GM21825 (cell line): Measurements from ENCODE around the gene TFPI.

Experiments used
- ATAC-seq: cut with Tn5 transposase; IDR thresholded peaks from one replicate; pipeline ENCODE4 v1.9.1; 2021; ENCODE audit warnings: mild to moderate bottlenecking, moderate library complexity; ENCODE audit not compliant: unreplicated experiment

TFPI gene

DNA sequence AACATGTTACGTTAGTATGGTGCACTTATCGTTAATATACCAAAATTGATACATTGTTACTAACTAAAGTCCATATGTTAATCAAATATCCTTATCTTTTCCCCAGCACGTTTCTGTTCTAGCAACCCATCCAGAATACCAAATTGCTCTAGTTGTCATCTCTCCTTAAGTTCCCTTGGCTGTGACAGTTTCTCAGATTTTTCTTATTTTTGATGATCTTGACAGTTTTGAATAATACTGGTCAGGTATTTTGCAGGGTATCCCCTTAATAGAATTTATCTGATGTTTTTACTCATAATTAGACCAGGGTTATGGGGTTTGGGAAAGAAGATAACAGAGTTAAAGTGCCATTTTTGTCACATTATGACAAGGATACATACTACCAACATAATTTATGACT is 47.8 kb downstream of the TFPI start:
- no peak for ATAC-seq

DNA sequence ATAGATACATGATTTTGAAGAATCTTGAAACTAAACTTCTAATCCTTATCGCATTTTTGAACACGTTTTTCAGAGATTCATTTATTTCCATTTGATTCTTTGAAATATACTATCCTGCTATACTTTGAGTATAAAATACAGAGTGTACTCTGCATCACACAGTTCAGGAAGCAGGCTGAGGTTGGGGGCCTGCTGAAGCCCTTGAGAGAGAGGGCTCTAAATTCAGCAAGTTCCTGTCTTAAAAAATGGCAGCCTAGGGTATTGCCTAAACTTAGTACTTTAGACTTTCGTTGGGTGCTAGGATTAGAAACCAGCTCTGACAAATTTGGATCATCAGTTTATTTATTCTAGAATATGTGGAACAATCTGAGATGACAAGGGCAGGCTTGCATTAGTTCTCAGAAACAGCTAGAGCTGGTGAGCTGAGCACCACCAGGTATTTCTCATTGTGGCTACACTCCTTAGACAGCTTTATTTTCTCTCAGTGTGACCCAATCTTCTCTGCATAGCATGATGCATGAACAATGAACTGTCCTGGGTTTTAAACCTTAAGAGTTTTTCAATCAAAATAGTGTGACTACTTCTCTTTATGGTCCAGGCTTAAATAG is 49.1 kb downstream of the TFPI start:
- ATAC-seq, result no peak

DNA sequence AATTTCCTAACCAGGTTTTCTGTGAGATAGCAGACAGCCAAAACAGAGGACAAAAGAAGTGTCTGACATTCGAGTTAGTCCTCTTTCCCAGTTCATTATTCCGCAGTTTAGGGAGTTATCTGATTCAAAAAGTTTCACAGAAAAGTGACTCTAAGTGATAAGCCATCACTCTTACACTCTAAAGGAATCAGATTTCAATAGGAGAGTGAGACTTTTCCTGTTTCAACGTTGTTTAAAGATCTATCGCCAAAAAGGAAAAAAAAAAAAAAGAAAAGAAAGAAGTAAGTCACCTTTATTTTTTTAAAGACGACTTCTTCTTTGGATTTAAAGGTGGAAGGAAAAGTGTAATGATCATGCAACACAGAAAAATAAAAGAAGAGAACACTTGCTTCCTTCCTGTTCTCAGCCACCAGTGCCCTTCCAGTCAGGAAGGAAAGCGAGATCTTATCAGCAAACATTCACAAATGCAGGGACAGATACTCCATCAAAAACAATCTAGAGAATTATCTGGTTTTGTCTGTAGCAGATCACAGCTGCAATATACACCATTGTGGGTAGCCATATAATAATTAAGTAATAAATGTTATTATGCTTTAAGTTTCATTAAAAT is 49.8 kb downstream of the TFPI start:
- no peak for ATAC-seq

DNA sequence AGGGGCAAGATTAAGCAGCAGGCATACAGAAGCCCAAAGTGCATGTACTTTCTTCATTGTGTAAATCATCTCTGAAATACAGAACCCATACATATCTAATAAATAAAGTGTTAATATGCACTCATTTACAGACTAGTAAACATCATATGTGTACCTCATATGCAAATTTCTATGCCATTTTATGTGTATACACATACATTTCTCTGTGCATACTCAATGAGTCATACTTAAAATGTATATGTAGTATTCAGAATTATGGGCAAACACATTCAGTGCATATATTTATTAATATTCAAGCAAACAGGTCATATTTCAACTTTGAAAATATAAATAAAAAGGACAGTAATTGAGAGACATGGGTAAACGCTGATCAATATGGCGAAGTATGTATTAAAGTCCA is 50.5 kb downstream of the TFPI start:
- no peak for ATAC-seq

DNA sequence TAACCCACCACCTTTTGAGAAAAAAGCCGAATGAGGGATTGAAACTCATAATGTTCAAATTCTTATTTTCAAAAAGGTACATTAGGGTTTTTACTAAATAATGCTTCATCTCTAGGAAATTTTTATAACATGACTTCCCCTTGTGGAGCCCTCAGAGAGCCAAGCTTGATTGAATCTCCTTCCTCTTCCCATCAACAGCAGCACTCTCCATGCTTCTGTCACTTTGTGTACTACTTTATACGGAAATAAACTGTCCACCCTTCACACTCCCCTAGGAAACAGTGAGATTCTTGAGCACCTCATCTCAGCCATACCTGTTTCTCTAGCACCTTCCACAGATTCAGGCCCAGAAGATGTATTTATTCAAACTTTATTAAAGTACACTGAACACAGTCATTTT is 51.8 kb downstream of the TFPI start:
- no peak for ATAC-seq

DNA sequence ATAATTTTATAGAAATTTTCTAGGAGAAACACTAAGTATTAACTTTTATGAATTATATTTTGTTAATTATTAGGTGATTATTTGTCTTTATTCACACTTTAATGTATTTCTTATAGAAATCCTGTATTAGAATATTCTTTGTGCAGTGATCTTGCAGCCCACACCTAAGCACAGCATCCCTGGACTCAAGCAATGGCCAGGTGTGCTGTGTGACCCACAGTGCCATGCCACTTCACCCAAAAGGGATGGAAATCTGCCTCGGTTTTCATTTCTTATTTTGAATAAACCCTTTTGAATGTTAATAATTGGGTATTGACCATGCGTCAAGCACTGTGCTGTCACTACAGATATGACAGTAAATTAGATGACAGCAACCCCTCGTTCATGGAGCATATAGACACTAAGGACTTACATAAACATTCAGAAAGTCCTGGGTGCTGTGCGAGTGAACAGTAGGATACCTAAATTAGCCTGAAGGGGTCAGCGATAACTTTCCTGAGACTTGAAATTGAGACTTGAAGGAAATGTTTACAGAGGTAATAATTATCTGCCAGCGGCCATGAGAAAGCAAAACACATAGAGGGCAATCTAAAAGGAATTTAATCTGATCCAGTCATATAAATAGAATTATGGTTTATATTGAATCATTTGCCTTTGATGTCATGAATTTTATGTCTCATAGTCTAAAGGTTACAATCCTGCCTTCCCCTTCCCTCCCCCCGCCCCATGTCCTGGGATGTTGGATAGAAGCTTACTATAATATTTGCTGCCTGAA is 53.5 kb downstream of the TFPI start:
- ATAC-seq, result no peak

DNA sequence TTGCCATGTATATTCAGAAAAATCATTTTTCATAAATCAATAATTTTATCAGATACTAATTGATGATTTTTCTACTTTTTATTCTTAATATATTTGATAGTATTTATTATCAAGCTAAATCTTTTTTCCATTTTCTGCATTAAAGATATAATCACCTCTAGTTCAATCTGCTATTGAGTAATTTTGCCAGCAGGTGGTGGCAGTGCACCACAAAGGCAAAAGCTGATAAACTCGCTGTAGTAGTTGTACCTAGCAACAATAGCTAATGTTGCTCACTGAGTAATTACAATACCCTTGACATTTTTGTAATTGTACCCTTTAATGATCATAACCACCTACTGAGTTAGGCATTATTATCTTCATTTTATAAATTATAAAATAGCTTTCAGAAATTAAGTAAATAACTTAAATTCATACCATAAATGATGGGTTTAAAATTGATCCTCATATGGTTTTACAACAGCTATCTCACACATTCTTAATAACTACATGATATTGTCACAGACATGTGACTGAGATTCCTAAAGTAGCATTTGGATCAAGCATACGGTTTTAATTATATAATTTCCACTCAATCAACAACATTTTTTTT is 54.2 kb downstream of the TFPI start:
- peak; percentile 81 for ATAC-seq

DNA sequence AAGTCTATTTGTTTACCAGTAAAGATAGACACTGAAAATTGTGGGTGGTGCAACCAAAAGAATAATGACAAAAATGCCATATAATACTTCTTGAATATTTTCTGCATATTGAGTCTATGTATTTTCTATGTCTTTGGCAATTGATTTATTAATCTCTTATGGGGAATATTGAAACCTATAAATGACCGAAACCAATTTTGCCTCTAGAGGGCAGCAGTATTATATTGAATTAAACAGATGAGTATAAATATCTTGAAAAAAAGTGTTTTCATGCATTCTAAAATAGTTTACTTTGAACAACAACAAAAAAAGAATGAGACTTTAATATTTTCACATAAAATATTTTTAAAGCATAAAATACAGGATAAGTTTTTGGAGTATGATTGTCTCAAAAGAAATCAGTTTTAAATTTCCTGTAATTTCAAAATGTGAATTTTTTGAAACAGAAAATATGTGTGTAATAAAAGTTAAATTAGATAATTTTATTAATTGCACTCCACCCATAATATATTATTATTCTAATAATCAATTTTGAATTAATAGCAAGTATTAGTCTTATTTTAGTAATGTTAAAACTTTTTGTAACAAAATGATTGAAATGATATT is 56.3 kb downstream of the TFPI start:
- ATAC-seq, result no peak

DNA sequence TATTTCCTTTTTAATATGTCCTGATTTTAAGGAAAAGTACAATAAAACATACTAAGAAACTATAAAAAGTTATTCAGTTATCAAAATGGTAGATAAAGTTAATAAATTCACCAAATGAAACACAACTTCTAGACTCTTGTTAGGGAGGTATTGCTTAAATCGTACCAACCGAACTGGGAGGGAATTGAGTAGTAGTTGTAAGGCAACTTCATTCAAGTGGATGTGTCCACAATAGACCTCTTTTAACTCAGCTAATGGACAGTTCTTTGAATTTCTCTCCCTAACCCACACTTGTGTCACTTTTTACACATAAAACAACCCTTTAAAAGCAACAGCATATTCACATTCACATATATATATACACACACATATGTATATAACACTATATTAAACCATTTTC is 57.1 kb downstream of the TFPI start:
- no peak for ATAC-seq

DNA sequence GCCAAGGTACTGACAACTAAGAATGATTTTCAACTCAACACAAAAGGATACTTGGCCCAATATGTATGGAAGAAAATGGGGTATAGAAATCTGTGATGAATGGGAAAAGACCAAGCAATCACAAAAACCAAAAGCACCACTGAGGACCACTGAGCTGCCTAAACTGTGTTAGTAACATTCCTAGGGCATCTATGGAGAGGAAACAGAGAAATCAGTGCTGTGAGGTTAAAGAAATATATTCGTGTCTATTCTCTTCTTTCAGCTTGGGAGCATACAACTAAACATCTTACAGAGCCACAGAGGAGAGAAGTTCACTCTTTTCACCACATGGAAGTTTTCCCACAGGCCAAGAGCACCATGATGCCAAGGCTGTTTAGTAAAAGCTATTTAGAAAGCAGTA is 58.9 kb downstream of the TFPI start:
- ATAC-seq, result no peak

DNA sequence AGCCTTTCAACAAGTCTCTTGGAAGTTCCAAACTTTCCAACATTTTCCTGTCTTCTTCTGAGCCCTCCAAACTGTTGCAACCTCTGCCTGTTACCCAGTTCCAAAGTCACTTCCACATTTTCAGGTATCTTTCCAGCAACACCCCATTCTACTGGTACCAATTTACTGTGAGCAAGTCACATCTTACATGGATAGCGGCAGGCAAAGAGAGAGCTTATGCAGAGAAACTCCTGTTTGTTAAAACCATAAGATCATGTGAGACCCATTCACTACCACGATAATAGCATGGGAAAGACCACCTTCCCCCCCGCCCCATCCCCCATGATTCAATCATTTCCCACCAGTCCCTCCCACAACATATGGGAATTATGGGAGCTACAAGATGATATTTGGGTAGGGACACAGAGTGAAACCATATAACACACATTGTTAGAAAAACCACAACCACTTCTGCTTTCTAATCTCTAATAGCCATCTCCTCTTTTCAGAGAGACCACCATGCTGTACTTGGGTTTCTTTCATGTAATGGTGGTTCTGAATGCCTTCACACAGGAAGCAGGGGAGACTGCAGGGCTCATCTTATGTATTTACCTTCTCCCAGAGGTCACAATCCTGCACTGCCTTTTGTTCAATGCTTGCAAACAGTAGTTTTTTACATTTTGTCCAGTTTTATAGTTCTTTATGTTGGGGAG is 60.2 kb downstream of the TFPI start:
- no peak for ATAC-seq

DNA sequence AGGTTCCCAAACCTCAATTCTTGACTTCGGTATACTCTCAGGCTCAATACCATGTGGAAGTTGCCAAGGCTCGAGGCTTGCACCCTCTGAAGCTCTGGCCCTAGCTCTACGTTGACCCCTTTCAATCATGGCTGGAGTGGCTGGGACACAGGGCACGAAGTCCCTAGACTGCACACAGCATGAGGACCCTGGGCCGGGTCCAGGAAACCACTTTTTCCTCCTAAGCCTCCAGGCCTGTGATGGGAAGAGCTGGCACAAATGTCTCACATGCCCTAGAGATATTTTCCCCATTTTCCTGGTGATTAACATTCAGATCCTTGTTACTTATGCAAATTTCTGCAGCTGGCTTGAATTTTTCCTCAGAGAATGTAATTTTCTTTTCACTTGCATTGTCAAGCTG is 61.1 kb downstream of the TFPI start:
- ATAC-seq, result no peak

DNA sequence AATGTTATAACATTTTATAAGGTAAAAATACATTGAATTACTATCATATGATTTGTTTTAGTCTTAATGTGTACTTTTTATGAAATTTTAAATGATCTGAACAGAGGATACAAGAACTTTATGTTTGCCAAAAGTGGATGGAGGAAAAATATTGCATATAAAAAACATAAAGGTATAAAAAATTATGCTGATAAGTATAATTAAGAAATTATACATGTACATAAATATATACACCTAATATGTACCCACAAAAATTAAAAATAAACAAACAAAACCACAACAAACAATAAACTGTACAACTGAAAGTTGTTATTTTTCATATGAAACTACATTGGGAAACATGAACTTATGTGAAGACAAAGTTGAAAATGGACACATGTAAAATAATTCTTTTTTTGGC is 68.0 kb downstream of the TFPI start:
- no peak for ATAC-seq

DNA sequence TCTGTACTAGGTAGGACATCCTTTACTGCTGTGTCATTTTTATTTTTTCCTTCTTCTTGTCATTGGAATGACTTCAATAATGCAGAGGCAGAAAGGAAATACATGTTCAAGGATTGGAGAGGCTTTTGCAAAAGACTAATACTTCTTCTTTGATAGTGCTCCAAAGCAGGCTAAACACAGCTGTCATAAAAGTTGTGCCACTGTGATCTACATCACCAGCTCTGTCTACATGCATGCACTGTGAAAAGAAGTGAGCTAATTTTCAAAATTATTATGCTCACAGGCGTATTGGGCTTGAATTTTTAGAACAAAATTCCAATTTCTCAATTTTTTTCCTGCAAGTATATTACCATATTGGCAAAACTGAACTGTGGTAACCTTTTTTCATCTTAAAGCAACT is 68.7 kb downstream of the TFPI start:
- ATAC-seq, result no peak

DNA sequence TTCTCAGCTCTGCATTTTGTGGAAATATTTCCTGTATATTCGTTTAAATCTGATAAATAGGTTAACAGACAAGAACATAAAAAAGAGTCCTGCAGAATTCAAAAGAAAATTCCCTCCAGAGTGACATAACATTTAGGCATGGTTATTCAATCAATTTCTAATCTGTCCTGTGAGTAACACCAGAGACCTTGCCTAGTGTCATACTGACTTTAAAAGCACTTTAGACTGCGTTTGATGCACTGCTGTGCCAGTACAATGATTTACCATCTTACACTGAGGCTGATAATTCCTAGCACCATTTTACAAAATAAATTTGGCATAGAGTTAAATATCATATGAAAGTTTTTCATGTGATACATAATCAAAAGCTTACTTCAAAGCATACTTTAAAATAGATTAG is 70.7 kb downstream of the TFPI start:
- ATAC-seq, result no peak

DNA sequence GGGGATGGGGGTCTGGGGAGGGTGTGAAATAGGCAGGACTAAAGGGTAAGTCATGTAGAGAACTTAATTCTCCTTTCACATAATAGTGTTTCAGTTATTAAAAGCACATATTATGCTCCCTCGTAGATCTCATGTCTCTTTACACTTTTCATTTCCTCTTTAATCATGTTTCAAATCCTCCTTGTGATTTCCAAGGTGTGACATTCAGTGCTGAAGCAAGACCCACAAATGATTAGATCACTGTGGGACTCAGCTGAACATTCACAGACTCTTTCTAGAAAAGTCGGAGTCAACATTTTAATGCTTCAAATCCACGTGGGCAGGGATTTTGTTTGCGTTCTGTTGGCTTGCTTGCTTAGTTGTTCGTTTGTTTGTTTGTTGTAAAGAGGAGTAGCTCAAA is 71.4 kb downstream of the TFPI start:
- ATAC-seq, result no peak

DNA sequence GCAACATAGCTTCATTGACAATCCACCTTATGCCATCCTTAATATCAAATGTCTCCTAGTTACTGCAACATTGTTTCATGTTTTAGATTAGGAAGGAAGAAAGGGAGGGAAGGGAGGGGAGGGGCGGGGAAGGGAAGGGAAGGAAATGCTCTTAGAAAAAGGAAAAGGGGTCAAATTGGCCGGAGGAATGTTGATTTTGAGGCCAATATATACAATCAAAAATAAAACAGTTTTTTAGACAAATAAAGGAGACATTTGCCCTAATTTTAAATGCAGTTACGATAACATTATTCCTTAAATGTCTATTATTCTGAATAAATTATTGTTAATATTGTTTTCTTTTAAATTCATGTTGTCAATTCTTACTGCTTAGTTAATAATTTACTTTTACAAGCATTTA is 72.7 kb downstream of the TFPI start:
- ATAC-seq, result no peak

DNA sequence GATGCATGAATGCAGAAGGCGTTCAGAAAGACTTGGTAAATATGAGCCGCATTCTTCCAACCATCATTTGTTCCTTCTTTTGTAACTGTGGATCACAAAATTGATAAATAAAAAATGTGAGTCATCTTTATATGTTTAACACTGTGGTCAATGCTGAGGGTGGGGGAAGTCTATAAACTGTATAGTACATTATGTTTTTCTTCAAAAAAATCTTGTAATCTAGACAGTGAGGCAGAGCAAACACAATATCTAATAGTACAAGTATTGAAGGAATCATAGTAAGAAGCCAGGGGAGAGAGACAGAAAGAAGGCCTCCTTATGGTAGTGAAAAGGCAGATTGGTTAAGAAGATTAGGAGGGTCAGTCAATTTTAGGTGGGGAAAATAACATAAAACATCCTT is 75.5 kb downstream of the TFPI start:
- ATAC-seq, result no peak

DNA sequence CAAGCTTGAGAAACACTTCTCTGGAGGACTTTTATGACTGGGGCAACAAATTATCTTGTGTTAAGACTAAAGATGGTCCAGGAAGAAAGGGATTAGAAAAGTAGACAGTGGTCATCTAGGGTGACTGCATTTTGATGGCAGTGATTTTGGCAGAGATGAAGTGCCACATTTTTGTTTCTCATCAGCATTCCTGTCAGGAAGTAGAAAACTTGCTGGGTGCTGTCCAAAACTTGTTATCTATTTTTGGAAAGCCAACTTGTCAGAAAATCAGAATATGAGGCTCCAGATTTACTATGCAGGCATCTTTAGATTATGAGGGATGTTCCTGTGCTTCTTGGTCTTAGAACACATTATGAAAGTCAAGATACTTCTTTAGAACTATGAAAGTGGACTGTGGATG is 77.2 kb downstream of the TFPI start:
- ATAC-seq, result no peak

DNA sequence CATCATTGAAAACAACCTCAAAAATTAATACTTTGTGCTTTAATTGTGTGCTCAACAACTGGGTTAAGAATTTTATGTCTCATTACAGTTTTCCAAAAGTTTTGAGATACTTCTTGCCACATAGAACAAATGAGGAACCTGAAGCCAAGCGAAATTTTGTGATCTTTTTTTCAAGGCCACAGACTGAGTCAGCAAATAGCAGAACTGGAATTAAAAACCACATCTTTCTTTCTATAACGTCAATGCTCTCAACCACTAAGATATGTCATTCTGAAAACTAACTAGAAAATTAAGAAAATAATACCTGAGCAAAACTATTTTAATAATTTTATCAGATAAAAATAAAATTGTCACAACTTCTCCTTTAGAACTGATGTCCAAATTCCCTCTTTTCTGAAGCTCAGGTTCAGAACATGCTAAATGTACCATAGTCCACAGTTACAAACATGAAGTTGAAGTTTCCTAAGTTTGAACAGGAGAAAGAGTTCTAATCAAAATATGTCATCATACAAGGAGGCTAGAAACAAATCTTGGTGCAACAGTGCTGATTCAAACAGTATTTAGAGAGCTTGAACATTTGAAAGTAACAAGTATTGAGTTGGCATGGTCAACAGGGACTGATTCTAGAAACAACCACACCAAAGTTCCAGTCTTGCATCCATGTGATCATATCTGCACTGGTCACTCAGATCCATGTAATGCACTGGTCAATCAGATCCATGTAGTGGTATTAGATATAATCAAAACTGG is 78.6 kb downstream of the TFPI start:
- ATAC-seq, result no peak
